Measurements from ENCODE around the gene ZNF57. TPM values are rescaled to one million over a fixed set of nuclear protein-coding genes. Genes with fewer than 3 reads are reported as not detected.
A peak's percentile ranks its signal among the peaks of the same experiment; 100 is the strongest.

ZNF57 gene
- total and polyA plus RNA-seq, 9 of the 15 experiments (the other 6 are each of a cell fraction or from before 2014, with no cell fraction given), result 3.9 to 13.5 (median 7.8) TPM

GRCh38 chr19:2962018-2962670 is 61.4 kb downstream of the ZNF57 start (continued):
- TF ChIP-seq CEBPZ (IDR thresholded peaks at IDR 0.05; ENCODE audit: borderline replicate concordance, low read depth, low read length) (no peak), PRMT5 (CRISPR knock-in tag; IDR thresholded peaks at IDR 0.05) (no peak), SREBF2 (CRISPR knock-in tag; IDR thresholded peaks at IDR 0.05) (no peak), HMGXB4 (CRISPR knock-in tag; IDR thresholded peaks at IDR 0.05) (no peak), ZBTB12 (CRISPR knock-in tag; IDR thresholded peaks at IDR 0.05) (peak; percentile 88), NCOA6 (IDR thresholded peaks at IDR 0.05) (no peak), FOXA1 (IDR thresholded peaks at IDR 0.05; ENCODE audit: borderline replicate concordance) (no peak), ARNT (IDR thresholded peaks at IDR 0.05) (peak; percentile 50 to 51; a peak in 2 of 4 replicates), TGIF2 (CRISPR knock-in tag; IDR thresholded peaks at IDR 0.05) (no peak), BHLHE40 (IDR thresholded peaks at IDR 0.05; ENCODE audit: low read length) (no peak), HCFC1 (IDR thresholded peaks at IDR 0.05; ENCODE audit: low read depth, low read length) (no peak), RNF219 (CRISPR knock-in tag; IDR thresholded peaks at IDR 0.05) (0 out of 2 replicates have a peak, but pooled peaks have one; percentile 62), DPF2 (IDR thresholded peaks at IDR 0.05) (peak; percentile 66; the same call in 1 of the 2 replicates), ZNF431 (CRISPR knock-in tag; IDR thresholded peaks at IDR 0.05) (no peak), CBX3 (IDR thresholded peaks at IDR 0.05; ENCODE audit: borderline replicate concordance in 1 of 2, low read length in 2 of 2) (no peak), E2F6 (IDR thresholded peaks at IDR 0.05; ENCODE audit: borderline replicate concordance in 1 of 2, extremely low read depth in 1 of 2, insufficient read depth in 1 of 2, insufficient read length in 1 of 2, low read depth in 1 of 2, low read length in 1 of 2, poor library complexity in 1 of 2, severe bottlenecking in 1 of 2) (no peak), HDAC6 (IDR thresholded peaks at IDR 0.05; ENCODE audit: low read depth, low read length) (no peak), NONO (IDR thresholded peaks at IDR 0.05; ENCODE audit: low read depth in 2 of 2, low read length in 1 of 2) (0 out of 4 replicates have a peak, but pooled peaks of 1 of the 2 experiments have one; percentile 21)

All from K562 (cell line).